ENCODE measurements around the gene ZFP36. TPM values are rescaled to one million over a fixed set of nuclear protein-coding genes. Genes with fewer than 3 reads are reported as not detected.

Gene ZFP36
- total RNA-seq, 1 donor from 2014 or later: 4.0 TPM

- Mint-ChIP-seq H3K27me3 (ENCODE audit: low read depth) (no peaks in the 10 kb centered on the region), H3K9me3 (no peaks in the 10 kb centered on the region), H3K27ac (ENCODE audit: unreplicated experiment) (no peak overlapping the region), H3K4me1 (no peaks in the 10 kb centered on the region), H3K36me3 (ENCODE audit: low read depth) (peaks cover 12% of the 10 kb centered on the region), H3K4me3 (no peak overlapping the region)
- no peak for DNase-seq (ENCODE audit: low read depth, low spot score)
- TF ChIP-seq CTCF (conservative IDR thresholded peaks at IDR 0.05): no peak
These were observed 41.1 kb upstream of the ZFP36 start for GRCh38 chr19:39365531-39365930.

- Mint-ChIP-seq H3K4me1 (no peaks in the 10 kb centered on the region), H3K27ac (ENCODE audit: unreplicated experiment) (no peak overlapping the region), H3K36me3 (ENCODE audit: low read depth) (peaks cover 19% of the 10 kb centered on the region), H3K27me3 (ENCODE audit: low read depth) (no peaks in the 10 kb centered on the region), H3K4me3 (no peak overlapping the region), H3K9me3 (no peaks in the 10 kb centered on the region)
- TF ChIP-seq CTCF (conservative IDR thresholded peaks at IDR 0.05): no peak
- DNase-seq (ENCODE audit: low read depth, low spot score): no peak
These were observed 37.4 kb upstream of the ZFP36 start for GRCh38 chr19:39369200-39369599.

GRCh38 chr19:39370735-39371134 is 35.9 kb upstream of the ZFP36 start:
- no peak for DNase-seq (ENCODE audit: low read depth, low spot score)
- no peaks in the 10 kb centered on the region for H3K9me3 Mint-ChIP-seq
- H3K4me1 Mint-ChIP-seq: no peaks in the 10 kb centered on the region
- H3K4me3 Mint-ChIP-seq: no peak overlapping the region
- no peaks in the 10 kb centered on the region for H3K27me3 Mint-ChIP-seq (ENCODE audit: low read depth)
- TF ChIP-seq CTCF (conservative IDR thresholded peaks at IDR 0.05): no peak
- H3K27ac Mint-ChIP-seq (ENCODE audit: unreplicated experiment): no peak overlapping the region
- H3K36me3 Mint-ChIP-seq (ENCODE audit: low read depth): peaks cover 16% of the 10 kb centered on the region

- no peak for TF ChIP-seq CTCF (conservative IDR thresholded peaks at IDR 0.05)
- Mint-ChIP-seq H3K36me3 (ENCODE audit: low read depth) (peaks cover 20% of the 10 kb centered on the region), H3K4me3 (no peak overlapping the region), H3K27me3 (ENCODE audit: low read depth) (no peaks in the 10 kb centered on the region), H3K4me1 (no peaks in the 10 kb centered on the region), H3K27ac (ENCODE audit: unreplicated experiment) (no peak overlapping the region), H3K9me3 (no peaks in the 10 kb centered on the region)
- DNase-seq (ENCODE audit: low read depth, low spot score): no peak
These were observed 34.4 kb upstream of the ZFP36 start for GRCh38 chr19:39372047-39372802.

- Mint-ChIP-seq H3K27ac (ENCODE audit: unreplicated experiment) (no peak overlapping the region), H3K4me1 (no peaks in the 10 kb centered on the region), H3K4me3 (no peak overlapping the region), H3K36me3 (ENCODE audit: low read depth) (peaks cover 20% of the 10 kb centered on the region), H3K27me3 (ENCODE audit: low read depth) (no peaks in the 10 kb centered on the region), H3K9me3 (no peaks in the 10 kb centered on the region)
- TF ChIP-seq CTCF (conservative IDR thresholded peaks at IDR 0.05): no peak
- DNase-seq (ENCODE audit: low read depth, low spot score): no peak
These were observed 33.7 kb upstream of the ZFP36 start for GRCh38 chr19:39372941-39373340.

Measured in neural crest cell (in vitro differentiated cells).